A549 treated with CpdA at 1 μM for 4 hours (cell line): ENCODE data around the gene ITPKB. TPM values are rescaled to one million over a fixed set of nuclear protein-coding genes. Genes with fewer than 3 reads are reported as not detected.

Experiments
- total RNA-seq: library from RNA; stranded (reverse); fragments of 200-300 nt; extraction: Qiagen RNA extraction; gene quantifications from 5 replicates; pipeline ENCODE4 v1.2.3, GENCODE V29; 2022; ENCODE audit warnings: low read depth

The ITPKB gene
- 2.3 to 3.0 TPM (median 2.8 TPM) in 5 replicates for total RNA-seq

GRCh38 chr1:226738995-226739695, at the start of gene ITPKB:
TSS of gene ITPKB (minus strand) at chr1:226739282. CDS start at chr1:226737458, 1,824 bp downstream.

Other genes with a start within 250 kb of the ITPKB start
- gene STUM, start 190.5 kb downstream of the ITPKB start, total RNA-seq = not detected in 5 replicates
- gene PSEN2, start 131.3 kb upstream of the ITPKB start, total RNA-seq = 26.1 to 29.8 TPM (median 28.0 TPM) in 5 replicates
- gene COQ8A, start 201.0 kb upstream of the ITPKB start, total RNA-seq = 18.3 to 23.6 TPM (median 22.4 TPM) in 5 replicates